T-helper 17 cell (primary cell): ENCODE data around the gene VGF. TPM values are rescaled to one million over a fixed set of nuclear protein-coding genes. Genes with fewer than 3 reads are reported as not detected.

ENCODE experiments used
- ATAC-seq: fragments of 150-1000 bp; cut with Tn5 transposase; 2 replicates; pipeline ENCODE4 v1.10.0; 2021; ENCODE audit warnings: mild to moderate bottlenecking, moderate library complexity
- DNase-seq, 3 donors: peaks; one replicate each; pipeline versions ENCODE4 v3.0.0 to v3.0.0-alpha.2; 2020 to 2021
- H3K9me3 ChIP-seq: one replicate; pipeline ENCODE4 v1.7.0; 2013; ENCODE audit warnings: low read length, mild to moderate bottlenecking; ENCODE audit not compliant: control insufficient read depth, poor library complexity, severe bottlenecking
- H3K27ac Mint-ChIP-seq: one replicate; pipeline ENCODE4 v1.8.0; 2022; ENCODE audit warnings: mild to moderate bottlenecking, moderate library complexity, mixed read lengths
- H3K27me3 Mint-ChIP-seq: one replicate; pipeline ENCODE4 v1.8.0; 2022; ENCODE audit warnings: mixed read lengths
- H3K36me3 Mint-ChIP-seq: one replicate; pipeline ENCODE4 v1.8.0; 2022; ENCODE audit warnings: low read depth, mixed read lengths
- H3K4me1 Mint-ChIP-seq: one replicate; pipeline ENCODE4 v1.8.0; 2022; ENCODE audit warnings: mild to moderate bottlenecking, mixed read lengths
- H3K4me3 Mint-ChIP-seq: one replicate; pipeline ENCODE4 v1.8.0; 2022; ENCODE audit warnings: mild to moderate bottlenecking, moderate library complexity, mixed read lengths
- total RNA-seq, 4 donors: library from RNA in 2 of 4; stranded (reverse) in 2 of 4; gene quantifications; one replicate each; pipeline ENCODE4 v1.2.3 and lab custom pipeline; 2022 to 2026

The VGF gene
- total RNA-seq, 2 donors from 2014 or later = not detected

- peaks cover 15% of the 10 kb centered on the region for H3K4me1 Mint-ChIP-seq
- no peak overlapping the region for H3K4me3 Mint-ChIP-seq
- H3K27ac Mint-ChIP-seq = no peak overlapping the region
- no peaks in the 10 kb centered on the region for H3K9me3 ChIP-seq
- peaks cover 12% of the 10 kb centered on the region for H3K36me3 Mint-ChIP-seq
- H3K27me3 Mint-ChIP-seq = peaks cover 74% of the 10 kb centered on the region
- DNase-seq (no peak), ATAC-seq (no peak)
Measured at GRCh38 chr7:101177644-101178043, 12.3 kb upstream of the VGF start.

- Mint-ChIP-seq H3K27me3 (peaks cover 75% of the 10 kb centered on the region), H3K4me3 (peak overlapping the region; percentile 21), H3K36me3 (peaks cover 11% of the 10 kb centered on the region), H3K27ac (no peak overlapping the region), H3K4me1 (peaks cover 28% of the 10 kb centered on the region)
- H3K9me3 ChIP-seq = no peaks in the 10 kb centered on the region
- DNase-seq (no peak), ATAC-seq (no peak)
Measured at GRCh38 chr7:101175664-101176063, 10.3 kb upstream of the VGF start.

- Mint-ChIP-seq H3K36me3 (peaks cover 10% of the 10 kb centered on the region), H3K4me1 (peaks cover 38% of the 10 kb centered on the region), H3K27me3 (peaks cover 82% of the 10 kb centered on the region), H3K27ac (peak overlapping the region; percentile 82), H3K4me3 (peak overlapping the region; percentile 67)
- ATAC-seq = no peak
- no peak for DNase-seq
- no peaks in the 10 kb centered on the region for H3K9me3 ChIP-seq
Measured at GRCh38 chr7:101174322-101174854, 9.0 kb upstream of the VGF start.

GRCh38 chr7:101173752-101174244, 8.4 kb upstream of the VGF start:
- Mint-ChIP-seq H3K4me1 (peaks cover 39% of the 10 kb centered on the region), H3K27ac (peak overlapping the region; percentile 82), H3K36me3 (peaks cover 13% of the 10 kb centered on the region), H3K4me3 (peak overlapping the region; percentile 82), H3K27me3 (peaks cover 84% of the 10 kb centered on the region)
- no peaks in the 10 kb centered on the region for H3K9me3 ChIP-seq
- DNase-seq = peak; percentile 35 to 51 (median 49)
- peak; percentile 56 for ATAC-seq

- DNase-seq = no peak
- peaks cover 43% of the 10 kb centered on the region for H3K4me1 Mint-ChIP-seq
- peaks cover 88% of the 10 kb centered on the region for H3K27me3 Mint-ChIP-seq
- H3K9me3 ChIP-seq = no peaks in the 10 kb centered on the region
- peaks cover 17% of the 10 kb centered on the region for H3K36me3 Mint-ChIP-seq
- ATAC-seq = no peak
- H3K27ac Mint-ChIP-seq = peak overlapping the region; percentile 82
- H3K4me3 Mint-ChIP-seq = peak overlapping the region; percentile 82
Measured at GRCh38 chr7:101172854-101173751, 7.7 kb upstream of the VGF start.

GRCh38 chr7:101172005-101172853, 6.9 kb upstream of the VGF start:
- peaks cover 88% of the 10 kb centered on the region for H3K27me3 Mint-ChIP-seq
- H3K27ac Mint-ChIP-seq = no peak overlapping the region
- DNase-seq (peak in 1 of 3 donors; percentile 21), ATAC-seq (peak; percentile 33)
- H3K9me3 ChIP-seq = no peaks in the 10 kb centered on the region
- peaks cover 47% of the 10 kb centered on the region for H3K4me1 Mint-ChIP-seq
- peaks cover 18% of the 10 kb centered on the region for H3K36me3 Mint-ChIP-seq
- peak overlapping the region; percentile 87 for H3K4me3 Mint-ChIP-seq

- peak overlapping the region; percentile 92 for H3K27ac Mint-ChIP-seq
- no peak for ATAC-seq
- peaks cover 50% of the 10 kb centered on the region for H3K4me1 Mint-ChIP-seq
- H3K4me3 Mint-ChIP-seq = peak overlapping the region; percentile 87
- peaks cover 87% of the 10 kb centered on the region for H3K27me3 Mint-ChIP-seq
- no peaks in the 10 kb centered on the region for H3K9me3 ChIP-seq
- no peak for DNase-seq
- H3K36me3 Mint-ChIP-seq = peaks cover 19% of the 10 kb centered on the region
Measured at GRCh38 chr7:101171442-101171837, 6.1 kb upstream of the VGF start.

- ATAC-seq (peak; percentile 65), DNase-seq (no peak)
- Mint-ChIP-seq H3K4me1 (peaks cover 54% of the 10 kb centered on the region), H3K36me3 (peaks cover 19% of the 10 kb centered on the region), H3K4me3 (peak overlapping the region; percentile 87), H3K27me3 (peaks cover 85% of the 10 kb centered on the region), H3K27ac (peak overlapping the region; percentile 92)
- no peaks in the 10 kb centered on the region for H3K9me3 ChIP-seq
Measured at GRCh38 chr7:101170617-101171441, 5.5 kb upstream of the VGF start.

GRCh38 chr7:101169838-101170551, 4.6 kb upstream of the VGF start:
- DNase-seq (peak; percentile 70 to 82 (median 71)), ATAC-seq (peak; percentile 61)
- peaks cover 84% of the 10 kb centered on the region for H3K27me3 Mint-ChIP-seq
- peaks cover 61% of the 10 kb centered on the region for H3K4me1 Mint-ChIP-seq
- H3K9me3 ChIP-seq = no peaks in the 10 kb centered on the region
- peaks cover 19% of the 10 kb centered on the region for H3K36me3 Mint-ChIP-seq
- H3K27ac Mint-ChIP-seq = peak overlapping the region; percentile 92
- H3K4me3 Mint-ChIP-seq = peak overlapping the region; percentile 63

GRCh38 chr7:101169110-101169837, 3.9 kb upstream of the VGF start:
- peak overlapping the region; percentile 63 for H3K4me3 Mint-ChIP-seq
- ATAC-seq (no peak), DNase-seq (no peak)
- H3K4me1 Mint-ChIP-seq = peaks cover 58% of the 10 kb centered on the region
- peaks cover 19% of the 10 kb centered on the region for H3K36me3 Mint-ChIP-seq
- peaks cover 84% of the 10 kb centered on the region for H3K27me3 Mint-ChIP-seq
- H3K27ac Mint-ChIP-seq = peak overlapping the region; percentile 45
- no peaks in the 10 kb centered on the region for H3K9me3 ChIP-seq

GRCh38 chr7:101168412-101169049, 3.2 kb upstream of the VGF start:
- no peaks in the 10 kb centered on the region for H3K9me3 ChIP-seq
- peaks cover 56% of the 10 kb centered on the region for H3K4me1 Mint-ChIP-seq
- no peak for DNase-seq
- peaks cover 15% of the 10 kb centered on the region for H3K36me3 Mint-ChIP-seq
- no peak overlapping the region for H3K4me3 Mint-ChIP-seq
- no peak for ATAC-seq
- H3K27me3 Mint-ChIP-seq = peaks cover 77% of the 10 kb centered on the region
- peak overlapping the region; percentile 37 for H3K27ac Mint-ChIP-seq
